ENCODE results near the gene SEZ6L.
"Not testable (repeated sequence)": the region's sequence is repeated elsewhere in the genome, so short reads cannot be mapped to it uniquely, and the experiment has no call there.

The SEZ6L gene

DNA sequence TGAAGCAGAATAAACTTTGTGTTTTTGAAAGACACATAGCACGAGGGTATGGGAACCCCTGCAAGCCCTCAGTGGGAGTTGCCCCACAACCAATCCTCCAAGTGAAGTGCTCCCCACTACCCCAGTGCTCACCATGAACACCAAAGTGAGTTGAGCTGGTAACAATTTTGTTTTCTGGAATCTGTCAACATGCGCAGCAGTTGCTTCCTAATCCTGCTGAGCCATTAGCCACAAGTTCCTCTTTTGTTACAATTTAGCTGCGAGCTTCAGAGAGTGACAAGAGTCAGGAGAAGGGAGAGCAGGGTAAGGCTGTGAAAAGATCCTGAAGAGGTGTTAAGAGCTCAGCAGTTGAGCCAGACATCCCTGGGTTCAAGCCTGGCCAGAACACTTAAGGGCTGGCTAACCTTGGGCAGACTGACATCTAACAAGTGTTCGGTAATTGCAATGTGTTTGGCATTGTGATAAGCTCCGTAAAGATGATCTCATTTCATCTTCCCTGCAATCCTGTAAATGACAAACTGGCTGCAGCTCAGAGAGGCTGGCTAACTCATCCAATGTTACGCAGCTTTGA lies 235.7 kb downstream of the SEZ6L start:
- TF ChIP-seq, protein P1, sequence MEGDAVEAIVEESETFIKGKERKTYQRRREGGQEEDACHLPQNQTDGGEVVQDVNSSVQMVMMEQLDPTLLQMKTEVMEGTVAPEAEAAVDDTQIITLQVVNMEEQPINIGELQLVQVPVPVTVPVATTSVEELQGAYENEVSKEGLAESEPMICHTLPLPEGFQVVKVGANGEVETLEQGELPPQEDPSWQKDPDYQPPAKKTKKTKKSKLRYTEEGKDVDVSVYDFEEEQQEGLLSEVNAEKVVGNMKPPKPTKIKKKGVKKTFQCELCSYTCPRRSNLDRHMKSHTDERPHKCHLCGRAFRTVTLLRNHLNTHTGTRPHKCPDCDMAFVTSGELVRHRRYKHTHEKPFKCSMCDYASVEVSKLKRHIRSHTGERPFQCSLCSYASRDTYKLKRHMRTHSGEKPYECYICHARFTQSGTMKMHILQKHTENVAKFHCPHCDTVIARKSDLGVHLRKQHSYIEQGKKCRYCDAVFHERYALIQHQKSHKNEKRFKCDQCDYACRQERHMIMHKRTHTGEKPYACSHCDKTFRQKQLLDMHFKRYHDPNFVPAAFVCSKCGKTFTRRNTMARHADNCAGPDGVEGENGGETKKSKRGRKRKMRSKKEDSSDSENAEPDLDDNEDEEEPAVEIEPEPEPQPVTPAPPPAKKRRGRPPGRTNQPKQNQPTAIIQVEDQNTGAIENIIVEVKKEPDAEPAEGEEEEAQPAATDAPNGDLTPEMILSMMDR (IDR thresholded peaks at IDR 0.05; ENCODE audit: insufficient read depth, low read length, missing control alignments) = no peak
- H3K4me3 ChIP-seq (ENCODE audit: low read depth, low read length) = no peak overlapping the region
- ChIA-PET POLR2A (no interaction called here), CTCF (interaction anchor here (0.9 to 13.8 kb wide), 9 partner anchors 9 to 269 kb away, joined by 3 to 399 read pairs (median 4); no protein-coding TSS in a partner anchor)
- DNase-seq (ENCODE audit: low read depth, low spot score) = no peak

DNA sequence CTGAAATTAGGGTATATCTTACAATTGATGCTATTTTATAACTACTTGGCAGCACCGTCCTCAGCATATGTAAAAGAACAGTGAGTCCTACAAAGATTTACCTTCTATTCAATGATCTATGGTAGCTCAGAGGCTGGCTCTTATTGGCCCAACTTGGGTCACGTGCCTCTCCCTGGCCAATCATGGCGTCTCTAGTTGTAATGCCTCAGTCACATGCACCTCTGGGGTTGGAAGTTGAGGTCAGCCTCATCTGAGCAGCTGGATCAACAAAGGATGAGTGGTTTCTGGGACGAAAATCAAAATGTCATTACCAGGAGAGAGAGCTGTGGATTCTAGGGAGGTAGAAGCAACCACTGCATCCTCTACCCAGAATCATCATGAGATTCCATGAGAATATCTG lies 236.9 kb downstream of the SEZ6L start:
- TF ChIP-seq, protein P1 (IDR thresholded peaks at IDR 0.05; ENCODE audit: insufficient read depth, low read length, missing control alignments) = no peak
- ChIA-PET CTCF (interaction anchor here (1.1 to 13.8 kb wide), 3 partner anchors 9 to 267 kb away, joined by 3 to 399 read pairs (median 4); no protein-coding TSS in a partner anchor), POLR2A (interaction anchor here (1.4 kb wide), 1 partner anchor 11 kb away, joined by 7 read pairs; no protein-coding TSS in a partner anchor)
- no peak overlapping the region for H3K4me3 ChIP-seq (ENCODE audit: low read depth, low read length)
- no peak for DNase-seq (ENCODE audit: low read depth, low spot score)

DNA sequence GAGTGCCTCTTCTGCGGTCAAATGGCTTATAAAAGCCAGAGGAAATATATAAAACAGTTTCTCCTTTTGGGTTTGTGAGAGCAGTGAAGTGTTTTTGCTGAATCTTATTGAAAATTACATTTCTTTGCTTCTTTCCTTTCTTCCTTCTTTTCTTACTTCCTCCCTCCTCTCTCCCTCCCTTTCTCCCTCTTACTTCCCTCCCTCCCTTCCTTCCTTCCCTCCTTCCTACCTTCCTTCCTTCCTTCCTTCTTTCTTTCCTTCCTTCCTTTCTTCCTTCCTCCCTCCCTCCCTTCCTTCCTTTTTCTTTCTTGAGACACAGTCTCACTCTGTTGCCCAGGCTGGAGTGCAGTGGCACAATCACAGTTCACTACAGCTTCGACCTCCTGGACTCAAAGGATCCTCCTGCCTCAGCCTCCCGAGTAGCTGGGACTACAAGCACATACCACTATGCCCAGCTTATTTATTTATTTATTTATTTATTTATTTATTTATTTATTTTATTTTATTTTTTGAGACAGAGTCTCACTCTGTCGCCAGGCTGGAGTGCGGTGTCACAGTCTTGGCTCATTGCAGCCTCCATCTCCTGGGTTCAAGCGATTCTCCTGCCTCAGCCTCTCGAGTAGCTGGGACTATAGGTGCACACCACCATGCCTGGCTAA lies 239.4 kb downstream of the SEZ6L start:
- CTCF ChIA-PET = interaction anchor here (1.8 to 4.7 kb wide), 4 partner anchors 11 to 52 kb away, joined by 3 to 24 read pairs (median 8); no protein-coding TSS in a partner anchor
- H3K4me3 ChIP-seq (ENCODE audit: low read depth, low read length); DNase-seq (ENCODE audit: low read depth, low spot score); POLR2A ChIA-PET: not testable (repeated sequence)

DNA sequence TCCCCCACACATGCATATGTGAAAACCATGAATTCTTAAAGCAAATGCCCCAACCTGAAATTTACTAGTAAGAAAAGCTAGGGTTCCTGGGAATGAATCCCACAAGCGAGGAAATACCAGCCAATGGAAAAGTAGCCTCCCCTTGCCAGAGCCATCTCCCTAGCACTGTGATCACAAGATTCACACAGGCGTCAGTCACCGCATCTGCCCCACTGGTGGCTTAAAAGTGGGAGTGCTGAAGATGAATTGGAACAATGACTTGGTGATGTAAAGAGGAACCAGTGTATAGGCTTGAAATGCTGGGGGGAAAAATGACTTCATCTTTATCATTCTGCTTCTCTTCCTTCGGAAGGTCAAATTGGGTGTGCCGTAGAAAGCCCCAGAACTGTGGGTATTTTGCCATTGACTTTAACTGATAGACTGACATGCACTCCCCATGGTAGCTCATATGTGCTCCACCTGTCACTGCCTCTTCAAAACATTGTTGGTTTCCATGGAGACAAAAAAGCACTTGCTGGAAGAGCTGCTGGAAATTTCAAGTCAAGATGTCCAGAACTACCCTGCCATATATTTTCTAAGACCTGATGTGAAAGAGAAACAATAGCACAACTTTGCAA lies 240.6 kb downstream of the SEZ6L start:
- ChIA-PET CTCF (interaction anchor here (1.2 to 4.7 kb wide), 6 partner anchors 10 to 51 kb away, joined by 3 to 24 read pairs (median 6); no protein-coding TSS in a partner anchor), POLR2A (no interaction called here)
- no peak for DNase-seq (ENCODE audit: low read depth, low spot score)
- H3K4me3 ChIP-seq (ENCODE audit: low read depth, low read length) = no peak overlapping the region
- TF ChIP-seq, protein P1 (IDR thresholded peaks at IDR 0.05; ENCODE audit: insufficient read depth, low read length, missing control alignments) = no peak

DNA sequence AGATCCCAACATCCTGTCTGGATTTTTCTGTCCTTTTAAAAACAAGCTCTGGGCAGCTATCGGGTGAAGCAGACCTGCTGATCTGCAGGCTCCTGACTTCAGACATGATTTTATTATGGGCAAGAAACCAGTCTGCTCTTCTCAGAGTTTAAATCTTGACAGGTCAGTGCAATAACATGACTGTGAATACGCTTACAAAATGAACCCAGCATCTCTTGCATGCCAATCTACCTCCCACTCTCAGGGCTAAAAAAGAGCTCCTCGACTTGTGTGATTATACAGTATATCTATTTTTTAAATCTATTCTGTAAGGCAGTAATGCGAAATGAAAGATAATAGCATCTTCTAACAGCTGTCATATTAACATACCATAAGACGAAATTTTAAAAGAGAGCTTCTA lies 241.1 kb downstream of the SEZ6L start:
- POLR2A ChIA-PET = no interaction called here

DNA sequence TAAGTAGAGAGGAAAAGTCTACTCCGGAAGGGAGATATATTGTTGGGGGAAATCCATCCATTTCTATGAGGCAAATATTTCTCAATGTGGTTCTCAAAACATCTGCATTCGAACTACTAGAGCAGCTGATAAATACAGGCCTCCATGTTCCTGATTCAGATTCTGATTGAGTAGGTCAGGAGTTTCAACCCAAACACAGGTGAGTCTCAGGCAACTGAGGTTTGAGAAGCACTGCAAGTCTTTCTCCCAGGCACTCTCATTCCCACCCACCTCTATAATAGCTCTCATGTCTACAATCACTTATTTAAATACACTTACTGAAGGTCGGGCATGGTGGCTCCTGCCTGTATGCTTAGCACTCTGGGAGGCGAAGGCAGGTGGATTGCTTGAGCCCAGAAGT lies 245.1 kb downstream of the SEZ6L start:
- ChIA-PET CTCF (interaction anchor here (0.8 to 4.5 kb wide), 4 partner anchors 9 to 47 kb away, joined by 3 to 39 read pairs (median 4); no protein-coding TSS in a partner anchor), POLR2A (no interaction called here)

More for the DNA sequence above, 241.1 kb downstream of the SEZ6L start:
- CTCF ChIA-PET = interaction anchor here (0.9 to 4.7 kb wide), 7 partner anchors 11 to 258 kb away, joined by 3 to 24 read pairs (median 5); no protein-coding TSS in a partner anchor
- H3K4me3 ChIP-seq (ENCODE audit: low read depth, low read length) = no peak overlapping the region
- TF ChIP-seq, protein P1 (IDR thresholded peaks at IDR 0.05; ENCODE audit: insufficient read depth, low read length, missing control alignments) = no peak
- DNase-seq (ENCODE audit: low read depth, low spot score) = no peak

More for the DNA sequence above, 245.1 kb downstream of the SEZ6L start:
- TF ChIP-seq, protein P1 (IDR thresholded peaks at IDR 0.05; ENCODE audit: insufficient read depth, low read length, missing control alignments) = no peak
- no peak overlapping the region for H3K4me3 ChIP-seq (ENCODE audit: low read depth, low read length)
- no peak for DNase-seq (ENCODE audit: low read depth, low spot score)

Data from AG04449 (cell line).